HG03045 (cell line): ENCODE measurements around the gene MRC1.

Experiments
- ATAC-seq: cut with Tn5 transposase; IDR thresholded peaks from one replicate; pipeline ENCODE4 v1.9.1; 2021; ENCODE audit warnings: mild to moderate bottlenecking, moderate library complexity; ENCODE audit not compliant: unreplicated experiment

Gene MRC1

GRCh38 chr10:17842641-17843040 lies 33.5 kb downstream of the MRC1 start:
- no peak for ATAC-seq

DNA sequence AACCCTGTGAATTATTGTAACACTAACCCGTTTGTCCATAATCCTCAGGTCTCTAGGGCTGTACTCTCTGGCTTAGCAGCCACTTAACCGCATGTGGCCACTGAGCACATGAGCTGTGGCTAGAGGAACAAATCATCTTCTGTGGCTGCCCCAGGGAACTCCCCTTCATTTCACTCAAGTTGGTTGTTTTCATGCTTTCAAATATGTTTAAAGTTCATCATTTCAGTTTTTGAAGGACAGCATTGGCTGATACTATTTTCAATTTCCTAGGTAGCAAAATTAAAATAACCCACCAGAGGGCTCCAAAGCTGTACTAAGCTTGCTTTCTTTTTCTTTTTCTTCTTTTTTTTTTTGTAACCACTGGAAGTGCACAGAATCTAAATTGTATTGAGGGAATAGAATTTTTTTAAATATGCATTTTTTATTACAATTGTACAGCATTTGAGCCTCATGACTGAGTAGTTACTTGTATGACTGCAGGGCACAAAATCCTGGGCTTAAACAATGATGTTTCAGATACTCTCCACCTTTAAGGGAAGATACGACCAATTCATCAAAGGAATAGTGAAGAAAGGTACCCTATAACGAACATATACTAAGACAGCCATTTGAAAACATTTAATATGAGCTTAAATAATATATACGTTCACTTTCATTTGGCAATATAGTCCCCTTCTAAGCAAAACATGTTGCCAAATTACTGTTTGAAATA lies 38.6 kb downstream of the MRC1 start:
- no peak for ATAC-seq

GRCh38 chr10:17848646-17849045 lies 39.5 kb downstream of the MRC1 start:
- no peak for ATAC-seq

GRCh38 chr10:17850501-17850900 lies 41.4 kb downstream of the MRC1 start:
- no peak for ATAC-seq

DNA sequence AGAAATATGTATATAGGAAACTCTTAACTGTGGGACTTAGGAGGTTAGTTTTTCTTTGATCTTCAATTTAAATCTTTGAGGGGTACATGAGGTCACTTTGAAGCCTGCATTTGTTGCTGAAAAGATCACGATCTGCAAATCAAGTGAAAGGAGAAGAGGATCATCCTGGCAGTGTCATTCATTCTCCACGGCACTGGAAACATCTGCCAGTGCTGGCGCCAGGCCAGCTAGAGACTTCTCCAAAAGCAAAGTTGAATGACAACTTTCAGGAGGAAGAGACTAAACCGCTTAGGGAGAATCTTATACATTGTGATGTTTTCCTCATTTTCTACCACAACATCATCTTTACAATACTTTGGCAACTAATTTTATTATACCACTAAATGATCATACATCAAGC lies 42.5 kb downstream of the MRC1 start:
- no peak for ATAC-seq

DNA sequence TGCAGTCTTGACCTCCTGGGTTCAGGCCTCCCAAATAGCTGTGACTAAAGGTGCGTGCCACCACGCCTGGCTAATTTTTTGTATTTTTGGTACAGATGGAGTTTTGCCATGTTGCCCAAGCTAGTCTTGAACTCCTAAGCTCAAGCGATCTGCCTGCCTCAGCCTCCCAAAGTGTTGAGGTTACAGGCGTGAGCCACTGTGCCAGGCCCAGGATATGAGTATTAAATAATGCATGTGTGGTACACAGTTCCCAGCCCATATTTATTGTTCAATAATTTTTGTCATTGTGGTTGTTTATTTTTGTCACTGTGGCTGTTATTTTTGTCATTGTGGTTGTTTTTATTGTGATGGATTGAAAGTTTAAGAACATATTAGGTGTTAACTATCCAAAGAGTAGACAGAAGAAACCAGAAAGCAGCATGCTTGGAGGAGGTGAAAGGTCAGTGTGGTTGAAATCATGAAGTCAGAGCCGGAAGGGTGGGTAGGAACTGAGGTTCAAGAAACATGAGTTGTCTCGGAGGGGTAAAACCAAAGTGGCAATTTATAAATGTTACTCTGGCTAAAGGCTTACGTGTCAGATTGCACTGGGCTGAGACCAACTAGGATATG lies 45.0 kb downstream of the MRC1 start:
- ATAC-seq = no peak

DNA sequence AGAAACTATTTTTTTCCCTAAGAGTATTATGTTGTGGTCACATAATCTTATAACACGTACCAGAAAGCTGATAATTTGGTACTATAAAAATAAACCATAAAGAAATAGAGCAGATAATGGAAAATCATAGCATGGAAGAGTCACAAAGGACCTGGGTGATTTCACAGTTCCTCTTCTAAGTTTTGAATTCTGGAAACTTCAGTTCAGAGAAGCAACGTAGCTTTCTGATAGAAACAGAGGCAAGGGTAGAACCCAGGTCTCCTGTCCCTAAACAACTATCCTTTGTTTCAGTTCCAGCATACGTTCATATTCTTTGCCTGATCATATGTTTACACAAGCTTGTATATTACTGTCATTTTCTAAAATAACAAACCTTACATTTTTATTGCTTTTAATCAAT lies 47.9 kb downstream of the MRC1 start:
- no peak for ATAC-seq

DNA sequence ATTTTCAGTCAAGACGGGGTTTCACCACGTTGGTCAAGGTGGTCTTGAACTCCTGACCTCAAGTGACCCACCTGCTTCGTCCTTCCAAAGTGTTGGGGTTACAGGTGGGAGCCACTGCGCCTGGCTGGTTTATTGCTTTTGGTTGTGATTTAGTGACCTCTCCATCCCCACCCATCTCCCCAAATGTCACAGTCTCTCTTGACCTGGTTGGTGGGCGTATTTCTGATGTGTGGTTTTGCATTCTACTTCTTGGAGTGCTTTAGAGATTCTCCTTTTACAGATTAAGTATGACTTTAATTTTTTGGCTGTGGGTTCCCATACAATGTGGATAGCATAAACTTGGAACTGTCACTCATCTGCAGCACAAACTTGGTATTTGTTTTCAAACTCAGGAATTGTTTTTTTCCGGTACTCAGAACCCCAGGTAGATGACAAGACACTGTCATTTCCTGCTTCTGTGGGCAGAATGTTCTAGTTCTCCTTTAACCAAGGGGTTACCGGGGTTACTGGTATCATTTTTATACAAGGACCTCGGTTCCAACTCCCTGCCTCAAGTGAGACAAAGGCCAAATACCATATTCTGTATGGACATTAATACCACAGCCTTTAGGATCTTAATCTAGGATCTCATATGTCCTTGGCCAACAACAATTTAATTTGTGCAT lies 50.5 kb downstream of the MRC1 start:
- ATAC-seq = no peak

- ATAC-seq = no peak
Measured at GRCh38 chr10:17861760-17862159, 52.6 kb downstream of the MRC1 start.

DNA sequence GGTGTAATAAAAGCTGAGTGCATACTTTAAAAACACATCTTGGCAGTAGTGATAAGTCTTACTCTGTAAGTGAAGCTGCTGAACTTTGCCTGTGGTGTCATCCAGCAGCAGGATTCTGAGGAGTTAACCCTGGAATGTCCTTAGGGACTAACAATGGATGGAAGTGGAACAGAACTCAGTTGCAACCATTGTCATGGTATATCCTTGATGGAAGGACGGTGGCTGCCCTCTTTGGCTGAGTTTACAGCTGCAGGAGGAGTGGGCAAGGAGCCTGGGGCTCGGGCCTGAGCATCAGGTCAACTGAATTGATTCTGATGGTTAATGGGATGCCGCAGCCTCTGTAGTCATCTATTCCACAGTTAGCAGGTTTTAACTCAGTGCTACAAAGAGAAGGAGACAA lies 56.2 kb downstream of the MRC1 start:
- no peak for ATAC-seq

DNA sequence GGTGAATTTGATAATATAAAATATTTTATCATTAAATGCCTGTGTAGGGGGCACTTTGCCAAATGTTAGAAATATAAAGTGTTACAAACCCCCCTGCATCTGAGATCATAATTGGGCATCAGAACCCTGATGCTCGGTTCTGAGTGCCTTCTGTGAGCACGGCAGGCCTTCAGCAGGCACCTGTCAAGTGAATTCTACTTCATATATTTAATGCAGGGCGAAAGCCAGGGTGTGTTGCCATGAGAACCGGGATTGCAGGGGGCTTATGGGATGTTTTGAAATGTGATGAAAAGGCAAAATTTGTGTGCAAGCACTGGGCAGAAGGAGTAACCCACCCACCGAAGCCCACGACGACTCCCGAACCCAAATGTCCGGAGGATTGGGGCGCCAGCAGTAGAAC lies 57.2 kb downstream of the MRC1 start:
- no peak for ATAC-seq

- no peak for ATAC-seq
Measured at GRCh38 chr10:17867056-17867455, 57.9 kb downstream of the MRC1 start.

GRCh38 chr10:17871036-17871435 lies 61.9 kb downstream of the MRC1 start:
- no peak for ATAC-seq

GRCh38 chr10:17872191-17873091 lies 63.3 kb downstream of the MRC1 start:
- ATAC-seq = no peak

DNA sequence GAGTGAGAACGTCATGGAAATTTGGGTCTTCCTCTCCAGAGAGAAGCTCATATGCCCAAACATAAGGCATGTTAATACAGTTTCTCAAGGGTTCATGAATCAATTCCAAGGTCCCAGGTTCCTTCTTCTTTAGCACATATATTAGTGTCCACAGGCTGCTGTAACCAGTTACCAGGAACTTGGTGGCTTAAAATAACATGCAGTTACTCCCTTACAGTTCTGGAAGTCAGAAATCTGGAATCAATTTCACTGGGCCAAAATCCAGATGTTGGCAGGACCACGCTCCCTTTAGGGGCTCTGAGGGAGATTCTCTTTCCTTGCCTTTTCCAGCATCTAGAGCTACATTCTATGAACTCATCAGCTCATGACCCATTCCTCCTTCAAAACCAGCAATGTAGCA lies 64.8 kb downstream of the MRC1 start:
- no peak for ATAC-seq

DNA sequence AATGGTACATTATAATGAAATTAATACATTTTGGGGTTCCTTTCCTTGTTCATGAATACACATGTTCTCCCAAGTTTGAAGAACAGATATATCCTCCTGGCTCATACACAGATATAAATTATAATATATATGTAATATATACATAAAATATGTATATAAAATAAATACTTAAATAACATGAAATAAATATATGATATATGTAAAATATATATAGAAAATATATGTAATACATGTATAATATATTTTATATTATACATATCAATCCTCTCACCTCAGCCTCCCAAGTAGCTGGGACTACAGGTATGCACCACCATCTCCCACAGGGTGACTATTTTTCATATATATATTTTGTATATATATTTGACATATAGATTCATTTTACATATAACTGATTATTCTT lies 68.0 kb downstream of the MRC1 start:
- no peak for ATAC-seq

DNA sequence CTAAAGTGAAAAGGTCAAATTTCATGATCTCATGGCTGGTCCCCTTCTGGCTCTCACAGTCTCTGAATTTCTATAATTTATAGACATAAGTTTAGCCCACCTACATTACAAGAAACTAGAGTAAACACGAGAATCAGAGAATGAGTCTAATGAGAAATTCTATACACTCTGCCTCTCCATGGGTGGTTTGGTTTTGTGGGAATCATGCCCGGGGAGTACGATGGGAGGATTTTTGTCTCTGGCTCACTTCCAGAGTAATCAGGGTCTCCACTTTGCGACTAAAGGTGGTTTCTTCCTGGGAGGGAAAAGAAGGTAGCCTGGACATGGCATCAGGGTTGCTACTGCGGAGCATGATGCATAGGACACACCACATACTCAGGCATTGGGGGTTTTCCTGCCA lies 69.7 kb downstream of the MRC1 start:
- no peak for ATAC-seq

DNA sequence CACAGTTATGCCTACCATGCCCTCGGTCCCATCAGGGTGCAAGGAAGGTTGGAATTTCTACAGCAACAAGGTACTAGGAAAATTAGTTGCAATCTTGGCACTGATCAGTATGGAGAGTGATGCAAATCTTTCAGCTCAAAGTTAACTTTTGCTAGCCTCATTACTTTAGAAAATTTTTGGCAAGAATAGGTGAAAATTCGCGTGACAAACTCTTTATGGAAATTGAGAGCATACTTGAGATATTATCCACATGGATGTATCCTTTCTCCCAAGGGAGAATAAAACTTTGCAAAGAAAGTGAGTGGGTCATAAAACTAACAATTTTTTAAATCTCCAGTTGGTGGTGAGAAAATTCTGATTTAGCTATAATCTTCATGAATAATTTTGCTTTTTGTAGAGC lies 71.5 kb downstream of the MRC1 start:
- no peak for ATAC-seq

GRCh38 chr10:17882557-17882956 lies 73.4 kb downstream of the MRC1 start:
- ATAC-seq = no peak

DNA sequence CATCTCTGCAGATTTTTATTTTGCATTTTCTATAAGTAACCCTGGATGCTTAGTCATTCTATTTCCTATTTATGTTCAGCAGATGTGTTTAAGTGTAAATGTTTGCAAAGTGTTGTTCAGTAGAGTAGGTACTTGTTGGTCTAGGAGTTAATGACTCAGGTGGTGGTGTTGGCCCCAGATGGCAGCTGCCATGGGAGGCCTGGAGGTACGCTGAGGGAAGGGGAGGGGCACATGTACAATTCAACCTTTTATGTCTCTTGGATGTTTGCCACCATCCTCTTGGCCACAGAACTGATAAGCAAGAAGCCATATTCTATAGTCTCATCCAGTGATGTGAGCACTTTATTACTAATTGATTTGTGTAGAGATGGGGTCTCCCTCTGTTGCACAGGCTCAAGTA lies 74.5 kb downstream of the MRC1 start:
- no peak for ATAC-seq

GRCh38 chr10:17888189-17888588 lies 79.0 kb downstream of the MRC1 start:
- no peak for ATAC-seq
